ENCODE results near the gene ABL1.

ABL1 gene

GRCh38 chr9:130872912-130873503 is 38.0 kb downstream of the ABL1 start (continued):
- TF ChIP-seq AEBP2 (tag by site-specific recombination; IDR thresholded peaks at IDR 0.05; ENCODE audit: borderline replicate concordance) (no peak), ZNF560 (tag by site-specific recombination; IDR thresholded peaks at IDR 0.05; ENCODE audit: borderline replicate concordance) (no peak), ZNF785 (tag by site-specific recombination; IDR thresholded peaks at IDR 0.05) (no peak), ZNF404 (tag by site-specific recombination; IDR thresholded peaks at IDR 0.05) (no peak), ZNF266 (tag by site-specific recombination; IDR thresholded peaks at IDR 0.05; ENCODE audit: low read depth) (no peak), ZNF140 (tag by site-specific recombination; IDR thresholded peaks at IDR 0.05) (no peak), ZNF561 (tag by site-specific recombination; IDR thresholded peaks at IDR 0.05; ENCODE audit: borderline replicate concordance) (no peak), ZNF132 (tag by site-specific recombination; IDR thresholded peaks at IDR 0.05; ENCODE audit: borderline replicate concordance) (no peak), ZNF596 (tag by site-specific recombination; IDR thresholded peaks at IDR 0.05) (no peak), ZBTB6 (tag by site-specific recombination; IDR thresholded peaks at IDR 0.05) (no peak)

GRCh38 chr9:130873966-130874365 is 38.9 kb downstream of the ABL1 start:
- Histone ChIP-seq H3K4me1 (ENCODE audit: control insufficient read depth, insufficient read depth, low read length) (no peaks in the 10 kb centered on the region), H3K36me3 (ENCODE audit: control insufficient read depth in 2 of 2, insufficient read depth in 1 of 2, low read length in 2 of 2) (peaks cover 0 to 76% of the 10 kb centered on the region in 2 experiments; a peak in 2 of 3 replicates), H3K4me3 (ENCODE audit: low read depth, low read length) (no peak overlapping the region), H3K27ac (ENCODE audit: extremely low read depth, low read depth, low read length) (no peak overlapping the region), H3K9me3 (ENCODE audit: control insufficient read depth, insufficient read depth, low read depth, low read length) (no peaks in the 10 kb centered on the region)
- ChIA-PET CTCF (interaction anchor here (0.7 to 1.3 kb wide), 3 partner anchors 8 to 177 kb away, joined by 3 to 8 read pairs (median 7); no protein-coding TSS in a partner anchor), POLR2A (no interaction called here)
- TF ChIP-seq ZNF776 (tag by site-specific recombination; IDR thresholded peaks at IDR 0.05; ENCODE audit: borderline replicate concordance) (no peak), ZNF48 (tag by site-specific recombination; IDR thresholded peaks at IDR 0.05) (no peak), ZNF146 (tag by site-specific recombination; IDR thresholded peaks at IDR 0.05) (no peak), ZNF335 (tag by site-specific recombination; conservative IDR thresholded peaks at IDR 0.05) (no peak), ZNF558 (tag by site-specific recombination; IDR thresholded peaks at IDR 0.05) (no peak), ZSCAN16 (tag by site-specific recombination; IDR thresholded peaks at IDR 0.05) (no peak), MEIS1 (CRISPR knock-in tag; IDR thresholded peaks at IDR 0.05; ENCODE audit: borderline replicate concordance) (no peak), ZNF423 (tag by site-specific recombination; IDR thresholded peaks at IDR 0.05) (no peak), GLI4 (tag by site-specific recombination; IDR thresholded peaks at IDR 0.05) (no peak), ZNF366 (tag by site-specific recombination; conservative IDR thresholded peaks at IDR 0.05) (no peak), ZBTB1 (tag by site-specific recombination; IDR thresholded peaks at IDR 0.05) (no peak), ZBTB7A (tag by site-specific recombination; IDR thresholded peaks at IDR 0.05; ENCODE audit: low read depth) (no peak), ZNF19 (tag by site-specific recombination; IDR thresholded peaks at IDR 0.05; ENCODE audit: low read depth) (no peak)
- TF ChIP-seq, protein P1, sequence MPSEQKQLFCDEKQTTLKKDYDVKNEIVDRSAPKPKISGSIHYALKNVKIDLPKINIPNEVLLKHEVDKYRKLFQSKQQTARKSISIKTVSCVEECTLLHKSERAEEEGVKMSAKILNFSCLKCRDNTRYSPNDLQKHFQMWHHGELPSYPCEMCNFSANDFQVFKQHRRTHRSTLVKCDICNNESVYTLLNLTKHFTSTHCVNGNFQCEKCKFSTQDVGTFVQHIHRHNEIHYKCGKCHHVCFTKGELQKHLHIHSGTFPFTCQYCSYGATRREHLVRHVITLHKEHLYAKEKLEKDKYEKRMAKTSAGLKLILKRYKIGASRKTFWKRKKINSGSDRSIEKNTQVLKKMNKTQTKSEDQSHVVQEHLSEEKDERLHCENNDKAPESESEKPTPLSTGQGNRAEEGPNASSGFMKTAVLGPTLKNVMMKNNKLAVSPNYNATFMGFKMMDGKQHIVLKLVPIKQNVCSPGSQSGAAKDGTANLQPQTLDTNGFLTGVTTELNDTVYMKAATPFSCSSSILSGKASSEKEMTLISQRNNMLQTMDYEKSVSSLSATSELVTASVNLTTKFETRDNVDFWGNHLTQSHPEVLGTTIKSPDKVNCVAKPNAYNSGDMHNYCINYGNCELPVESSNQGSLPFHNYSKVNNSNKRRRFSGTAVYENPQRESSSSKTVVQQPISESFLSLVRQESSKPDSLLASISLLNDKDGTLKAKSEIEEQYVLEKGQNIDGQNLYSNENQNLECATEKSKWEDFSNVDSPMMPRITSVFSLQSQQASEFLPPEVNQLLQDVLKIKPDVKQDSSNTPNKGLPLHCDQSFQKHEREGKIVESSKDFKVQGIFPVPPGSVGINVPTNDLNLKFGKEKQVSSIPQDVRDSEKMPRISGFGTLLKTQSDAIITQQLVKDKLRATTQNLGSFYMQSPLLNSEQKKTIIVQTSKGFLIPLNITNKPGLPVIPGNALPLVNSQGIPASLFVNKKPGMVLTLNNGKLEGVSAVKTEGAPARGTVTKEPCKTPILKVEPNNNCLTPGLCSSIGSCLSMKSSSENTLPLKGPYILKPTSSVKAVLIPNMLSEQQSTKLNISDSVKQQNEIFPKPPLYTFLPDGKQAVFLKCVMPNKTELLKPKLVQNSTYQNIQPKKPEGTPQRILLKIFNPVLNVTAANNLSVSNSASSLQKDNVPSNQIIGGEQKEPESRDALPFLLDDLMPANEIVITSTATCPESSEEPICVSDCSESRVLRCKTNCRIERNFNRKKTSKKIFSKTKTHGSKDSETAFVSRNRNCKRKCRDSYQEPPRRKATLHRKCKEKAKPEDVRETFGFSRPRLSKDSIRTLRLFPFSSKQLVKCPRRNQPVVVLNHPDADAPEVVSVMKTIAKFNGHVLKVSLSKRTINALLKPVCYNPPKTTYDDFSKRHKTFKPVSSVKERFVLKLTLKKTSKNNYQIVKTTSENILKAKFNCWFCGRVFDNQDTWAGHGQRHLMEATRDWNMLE (tag by site-specific recombination; conservative IDR thresholded peaks at IDR 0.05; ENCODE audit: low read depth) = no peak
- TF ChIP-seq, protein P2, sequence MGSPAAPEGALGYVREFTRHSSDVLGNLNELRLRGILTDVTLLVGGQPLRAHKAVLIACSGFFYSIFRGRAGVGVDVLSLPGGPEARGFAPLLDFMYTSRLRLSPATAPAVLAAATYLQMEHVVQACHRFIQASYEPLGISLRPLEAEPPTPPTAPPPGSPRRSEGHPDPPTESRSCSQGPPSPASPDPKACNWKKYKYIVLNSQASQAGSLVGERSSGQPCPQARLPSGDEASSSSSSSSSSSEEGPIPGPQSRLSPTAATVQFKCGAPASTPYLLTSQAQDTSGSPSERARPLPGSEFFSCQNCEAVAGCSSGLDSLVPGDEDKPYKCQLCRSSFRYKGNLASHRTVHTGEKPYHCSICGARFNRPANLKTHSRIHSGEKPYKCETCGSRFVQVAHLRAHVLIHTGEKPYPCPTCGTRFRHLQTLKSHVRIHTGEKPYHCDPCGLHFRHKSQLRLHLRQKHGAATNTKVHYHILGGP (tag by site-specific recombination; IDR thresholded peaks at IDR 0.05) = no peak
- TF ChIP-seq, protein P3, sequence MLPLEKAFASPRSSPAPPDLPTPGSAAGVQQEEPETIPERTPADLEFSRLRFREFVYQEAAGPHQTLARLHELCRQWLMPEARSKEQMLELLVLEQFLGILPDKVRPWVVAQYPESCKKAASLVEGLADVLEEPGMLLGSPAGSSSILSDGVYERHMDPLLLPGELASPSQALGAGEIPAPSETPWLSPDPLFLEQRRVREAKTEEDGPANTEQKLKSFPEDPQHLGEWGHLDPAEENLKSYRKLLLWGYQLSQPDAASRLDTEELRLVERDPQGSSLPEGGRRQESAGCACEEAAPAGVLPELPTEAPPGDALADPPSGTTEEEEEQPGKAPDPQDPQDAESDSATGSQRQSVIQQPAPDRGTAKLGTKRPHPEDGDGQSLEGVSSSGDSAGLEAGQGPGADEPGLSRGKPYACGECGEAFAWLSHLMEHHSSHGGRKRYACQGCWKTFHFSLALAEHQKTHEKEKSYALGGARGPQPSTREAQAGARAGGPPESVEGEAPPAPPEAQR (tag by site-specific recombination; IDR thresholded peaks at IDR 0.05) = no peak

Measured in HEK293 (cell line).